Stimulated activated naive B cell treated with anti-CD40 and anti-IgM and Interleukin-4, amounts not matched to agents 10 μg/mL and 1 μg/mL and 100 μg/mL, for 72 hours (primary cell): ENCODE measurements around the gene CNTN1.

Experiments
- ATAC-seq, 2 donors: fragments of 150-1000 bp; cut with Tn5 transposase; replicated peaks; 2 replicates each; pipeline ENCODE4 v1.10.0; 2021; ENCODE audit warnings: moderate library complexity in 1 of 2
- DNase-seq: peaks from one replicate; pipeline ENCODE4 v3.0.0; 2021
- H3K27ac Mint-ChIP-seq: one replicate; pipeline ENCODE4 v1.8.0; 2022; ENCODE audit warnings: mild to moderate bottlenecking, mixed read lengths
- H3K27me3 Mint-ChIP-seq, 2 donors: one replicate each; pipeline ENCODE4 v1.8.0; 2022; ENCODE audit warnings: mixed read lengths in 2 of 2
- H3K36me3 Mint-ChIP-seq, 2 donors: one replicate each; pipeline ENCODE4 v1.8.0; 2022; ENCODE audit warnings: mixed read lengths in 2 of 2, mild to moderate bottlenecking in 1 of 2
- H3K4me1 Mint-ChIP-seq, 2 donors: one replicate each; pipeline ENCODE4 v1.8.0; 2022; ENCODE audit warnings: mixed read lengths in 2 of 2, mild to moderate bottlenecking in 1 of 2
- H3K4me3 Mint-ChIP-seq, 2 donors: one replicate each; pipeline ENCODE4 v1.8.0; 2022; ENCODE audit warnings: mild to moderate bottlenecking in 2 of 2, mixed read lengths in 2 of 2, moderate library complexity in 1 of 2
- H3K9me3 Mint-ChIP-seq, 2 donors: one replicate each; pipeline ENCODE4 v1.8.0; 2022; ENCODE audit warnings: mixed read lengths in 2 of 2, mild to moderate bottlenecking in 1 of 2

The CNTN1 gene

DNA sequence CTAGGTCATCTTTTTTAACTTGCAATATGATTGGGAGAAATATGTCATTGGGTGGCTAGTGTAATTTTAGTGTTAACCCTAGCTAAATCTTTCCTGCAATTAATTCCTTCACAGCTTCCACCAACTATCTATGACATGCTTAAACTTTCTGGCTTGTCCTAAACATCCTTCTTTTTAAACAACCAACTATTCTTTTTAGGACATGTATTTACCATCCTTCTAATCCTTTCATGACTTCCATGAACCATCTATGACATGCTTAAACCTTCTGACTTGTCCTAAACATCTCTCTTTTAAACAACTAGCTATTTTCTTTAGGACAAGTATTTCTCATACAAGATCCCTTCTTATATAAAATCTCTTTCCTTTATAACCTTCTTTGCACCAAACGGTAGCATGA, 316.2 kb downstream of the CNTN1 start:
- Mint-ChIP-seq H3K36me3 (peaks cover 0 to 2% of the 10 kb centered on the region in 2 donors), H3K4me3 (no peak overlapping the region), H3K9me3 (peaks cover 27 to 45% of the 10 kb centered on the region in 2 donors), H3K27ac (no peak overlapping the region), H3K4me1 (no peaks in the 10 kb centered on the region), H3K27me3 (no peaks in the 10 kb centered on the region)
- DNase-seq (no peak), ATAC-seq (no peak)

DNA sequence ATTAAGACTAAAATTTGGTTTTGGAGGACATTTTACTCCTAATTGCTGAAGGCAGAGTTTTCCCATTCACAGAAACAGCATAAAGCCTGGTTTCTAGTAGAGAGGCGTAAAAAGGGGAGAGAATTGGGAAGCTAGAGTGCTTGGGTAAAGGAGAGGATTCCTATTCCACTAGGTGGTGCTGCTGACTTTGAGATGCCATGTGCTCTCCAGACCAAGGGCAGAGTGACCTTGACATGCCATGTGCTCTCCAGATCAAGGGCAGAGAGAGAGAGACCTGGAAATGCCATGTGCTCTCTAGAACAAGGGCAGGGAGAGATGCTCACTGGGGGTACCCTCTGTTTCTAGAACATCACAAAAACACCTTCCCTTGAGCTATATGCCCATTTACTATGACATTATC, 319.7 kb downstream of the CNTN1 start:
- no peaks in the 10 kb centered on the region for H3K36me3 Mint-ChIP-seq
- DNase-seq (no peak), ATAC-seq (no peak)
- no peak overlapping the region for H3K27ac Mint-ChIP-seq
- no peaks in the 10 kb centered on the region for H3K27me3 Mint-ChIP-seq
- H3K9me3 Mint-ChIP-seq: peaks cover 11 to 21% of the 10 kb centered on the region in 2 donors
- H3K4me3 Mint-ChIP-seq: no peak overlapping the region
- H3K4me1 Mint-ChIP-seq: no peaks in the 10 kb centered on the region

DNA sequence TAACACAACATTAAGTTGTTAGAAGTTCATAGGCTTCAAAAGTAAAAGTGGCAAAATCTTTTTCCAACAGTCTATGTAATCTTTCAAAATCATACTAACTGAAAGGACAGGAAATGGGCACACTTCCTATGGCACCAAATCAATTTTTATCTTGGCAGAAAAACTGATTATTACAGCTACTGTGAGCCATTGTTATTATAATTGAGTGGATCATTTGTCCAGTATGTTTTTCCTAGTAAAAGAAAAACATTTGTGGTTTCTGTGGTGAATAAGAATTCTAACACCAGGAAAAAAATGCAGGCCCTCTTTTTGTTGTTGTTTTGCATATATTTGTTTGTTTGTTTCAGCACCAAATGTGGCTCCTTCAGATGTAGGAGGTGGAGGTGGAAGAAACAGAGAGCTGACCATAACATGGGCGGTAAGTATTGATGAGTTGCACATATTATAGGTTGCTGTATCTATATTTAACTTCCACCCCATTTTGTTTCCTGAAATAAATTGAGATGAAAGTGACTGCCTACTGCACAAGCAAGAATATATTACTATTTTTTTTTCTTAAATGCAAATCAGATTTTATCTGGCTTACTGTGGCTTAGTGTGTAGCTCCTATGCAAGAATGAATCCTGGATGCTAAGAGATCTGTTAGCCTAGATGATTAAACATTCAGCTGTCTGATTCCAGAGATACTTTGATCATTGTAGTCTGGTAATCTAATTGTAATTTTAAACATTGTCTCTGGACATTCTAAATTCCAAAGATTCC, 321.8 kb downstream of the CNTN1 start:
- no peak for ATAC-seq
- Mint-ChIP-seq H3K9me3 (peaks cover 5 to 16% of the 10 kb centered on the region in 2 donors), H3K27ac (no peak overlapping the region), H3K27me3 (no peaks in the 10 kb centered on the region), H3K4me1 (no peaks in the 10 kb centered on the region), H3K36me3 (no peaks in the 10 kb centered on the region), H3K4me3 (no peak overlapping the region)
- DNase-seq: no peak

DNA sequence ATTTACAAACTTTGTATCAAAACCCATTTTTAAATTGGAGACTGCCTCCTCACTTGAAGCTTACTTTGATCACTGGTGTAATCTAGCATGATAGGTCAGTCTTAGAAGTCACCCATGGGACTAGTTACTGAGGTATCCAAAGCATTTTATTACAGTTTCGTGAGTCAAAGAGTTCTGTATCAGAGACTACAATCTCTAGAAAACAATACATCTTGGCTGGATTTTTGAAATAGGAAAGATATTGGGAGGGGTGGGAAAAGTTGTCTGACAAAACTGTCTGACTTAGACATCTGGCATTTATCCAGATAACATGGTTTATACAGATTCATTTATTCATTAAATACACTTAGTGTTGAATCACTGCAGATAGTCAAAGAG, 322.4 kb downstream of the CNTN1 start:
- H3K9me3 Mint-ChIP-seq: peaks cover 5 to 16% of the 10 kb centered on the region in 2 donors
- DNase-seq: no peak
- no peak for ATAC-seq
- H3K27me3 Mint-ChIP-seq: no peaks in the 10 kb centered on the region
- no peaks in the 10 kb centered on the region for H3K36me3 Mint-ChIP-seq
- no peak overlapping the region for H3K4me3 Mint-ChIP-seq
- H3K4me1 Mint-ChIP-seq: no peaks in the 10 kb centered on the region
- no peak overlapping the region for H3K27ac Mint-ChIP-seq

DNA sequence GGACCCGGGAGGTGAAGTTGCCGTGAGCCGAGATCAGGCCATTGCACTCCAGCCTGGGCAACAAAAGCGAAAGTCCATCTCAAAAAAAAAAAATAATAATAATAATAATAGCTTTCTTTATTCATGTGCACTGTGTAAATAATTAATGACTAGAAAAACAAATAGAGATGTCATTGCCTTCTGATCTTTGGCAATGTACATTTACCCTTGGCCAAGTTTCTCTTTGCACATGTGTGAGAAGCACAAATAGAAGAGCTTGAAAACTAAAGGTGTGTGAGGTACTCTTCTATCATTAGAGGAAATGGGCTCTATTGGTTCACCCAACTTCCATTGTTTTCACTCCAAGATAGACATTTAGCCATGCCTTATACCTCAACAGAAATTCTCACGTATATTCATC, 325.8 kb downstream of the CNTN1 start:
- Mint-ChIP-seq H3K4me1 (no peaks in the 10 kb centered on the region), H3K4me3 (no peak overlapping the region), H3K27me3 (no peaks in the 10 kb centered on the region), H3K36me3 (no peaks in the 10 kb centered on the region), H3K9me3 (peaks cover 0 to under 1% of the 10 kb centered on the region in 2 donors), H3K27ac (no peak overlapping the region)
- DNase-seq: no peak
- ATAC-seq: no peak

DNA sequence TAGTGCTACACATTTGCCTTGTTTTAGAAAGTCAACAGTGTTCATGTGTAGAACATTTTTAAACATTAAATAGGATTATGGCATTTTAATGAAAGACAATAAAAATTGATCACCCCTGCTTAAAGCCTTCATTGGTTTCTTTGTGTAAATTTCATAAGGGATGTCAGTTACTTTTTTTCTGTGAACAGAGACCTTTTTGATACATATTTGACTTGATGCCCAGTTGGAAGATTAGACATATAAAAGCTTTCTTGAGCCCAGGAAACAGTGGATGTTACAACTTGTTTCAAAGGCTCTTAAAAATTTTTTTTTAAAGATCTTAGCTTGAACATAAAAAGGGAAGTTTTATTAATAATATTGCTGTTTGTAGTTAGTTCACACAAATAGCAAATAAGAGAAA, 327.2 kb downstream of the CNTN1 start:
- Mint-ChIP-seq H3K4me1 (no peaks in the 10 kb centered on the region), H3K9me3 (no peaks in the 10 kb centered on the region), H3K27me3 (no peaks in the 10 kb centered on the region), H3K36me3 (no peaks in the 10 kb centered on the region), H3K4me3 (no peak overlapping the region), H3K27ac (no peak overlapping the region)
- ATAC-seq: no peak
- DNase-seq: no peak

DNA sequence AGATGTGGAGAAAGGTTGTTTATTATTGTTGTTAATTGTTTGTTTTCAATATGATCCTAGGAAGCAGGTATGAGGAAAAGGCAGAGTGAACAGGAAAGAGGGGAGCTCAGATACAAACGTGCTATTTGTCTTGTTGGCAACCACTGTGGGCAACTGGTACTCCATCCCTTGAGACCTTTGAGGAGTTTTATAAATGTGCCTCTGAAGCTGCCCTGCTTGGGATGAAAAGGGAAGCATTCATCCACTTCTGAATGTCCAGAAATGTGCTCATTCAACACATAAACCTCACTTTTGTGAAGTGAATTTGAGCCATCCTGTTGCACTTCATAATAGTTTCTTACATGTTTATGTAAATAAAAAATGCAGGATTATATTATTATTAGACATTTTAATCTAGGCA, 331.6 kb downstream of the CNTN1 start:
- Mint-ChIP-seq H3K36me3 (no peaks in the 10 kb centered on the region), H3K4me1 (no peaks in the 10 kb centered on the region)

DNA sequence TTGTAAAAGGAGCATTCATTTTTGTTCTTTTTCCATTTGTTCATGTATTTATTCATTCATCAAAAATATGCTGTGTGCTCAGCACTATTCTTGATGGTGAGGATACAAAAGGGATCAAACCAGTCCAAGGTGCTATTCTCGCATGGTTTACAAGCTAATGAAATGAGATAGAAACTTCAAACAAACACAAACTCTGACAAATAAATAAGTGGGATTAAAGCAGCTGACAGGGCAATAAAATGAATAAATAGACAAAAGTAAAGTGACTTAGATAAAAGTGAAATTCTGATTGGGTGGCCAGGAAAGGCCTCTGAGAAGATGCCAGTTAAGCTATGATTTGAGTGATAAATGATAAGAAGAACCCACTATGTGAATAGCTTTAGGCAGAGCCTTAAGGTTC, 333.9 kb downstream of the CNTN1 start:
- Mint-ChIP-seq H3K4me1 (no peaks in the 10 kb centered on the region), H3K27me3 (no peaks in the 10 kb centered on the region), H3K27ac (no peak overlapping the region), H3K36me3 (no peaks in the 10 kb centered on the region), H3K9me3 (no peaks in the 10 kb centered on the region), H3K4me3 (no peak overlapping the region)
- DNase-seq: no peak
- ATAC-seq: no peak

More for the DNA sequence above, 331.6 kb downstream of the CNTN1 start:
- no peak overlapping the region for H3K4me3 Mint-ChIP-seq
- DNase-seq: no peak
- ATAC-seq: no peak
- H3K27me3 Mint-ChIP-seq: no peaks in the 10 kb centered on the region
- H3K27ac Mint-ChIP-seq: no peak overlapping the region
- H3K9me3 Mint-ChIP-seq: no peaks in the 10 kb centered on the region

DNA sequence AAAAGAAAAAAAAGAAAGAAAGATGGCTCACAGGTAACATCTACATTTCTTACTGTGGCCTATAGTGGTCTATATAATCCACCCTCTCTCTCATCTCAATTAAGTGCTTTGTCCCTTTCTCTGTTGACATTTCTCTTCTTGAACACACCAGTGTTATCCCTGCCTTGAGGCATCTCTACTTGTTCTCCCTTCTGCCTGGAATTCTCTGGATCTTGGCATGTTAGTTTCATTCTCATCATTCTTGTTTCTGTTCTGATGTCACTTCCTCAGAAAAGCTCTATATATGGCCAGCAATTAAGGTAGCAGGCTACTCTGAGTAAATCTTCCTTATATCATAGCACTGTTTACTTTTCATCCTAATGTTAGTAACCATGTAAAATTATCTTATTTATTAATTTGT, 340.1 kb downstream of the CNTN1 start:
- DNase-seq: no peak
- Mint-ChIP-seq H3K27me3 (no peaks in the 10 kb centered on the region), H3K4me1 (no peaks in the 10 kb centered on the region), H3K4me3 (no peak overlapping the region), H3K36me3 (no peaks in the 10 kb centered on the region), H3K27ac (no peak overlapping the region), H3K9me3 (no peaks in the 10 kb centered on the region)
- ATAC-seq: no peak

DNA sequence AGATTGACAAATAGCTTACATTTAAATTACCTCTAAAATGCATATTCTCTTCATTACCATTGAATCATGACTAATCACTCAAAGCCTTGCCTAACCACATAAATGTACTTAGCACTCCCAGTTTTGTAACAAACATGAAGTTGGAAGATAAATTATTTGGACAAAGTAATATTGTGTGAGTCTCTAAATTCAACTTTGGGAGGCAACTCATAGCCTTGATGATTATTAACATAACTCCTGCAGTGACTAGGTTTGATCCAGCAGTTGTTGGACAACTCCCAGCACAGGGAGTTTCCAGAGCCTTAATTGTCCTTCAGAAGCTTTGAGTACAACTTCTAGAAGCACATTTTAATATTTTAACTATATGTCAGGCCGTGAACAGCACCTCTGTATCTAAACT, 342.4 kb downstream of the CNTN1 start:
- H3K4me3 Mint-ChIP-seq: no peak overlapping the region
- no peaks in the 10 kb centered on the region for H3K9me3 Mint-ChIP-seq
- H3K27me3 Mint-ChIP-seq: no peaks in the 10 kb centered on the region
- H3K4me1 Mint-ChIP-seq: no peaks in the 10 kb centered on the region
- ATAC-seq (no peak), DNase-seq (no peak)
- H3K36me3 Mint-ChIP-seq: no peaks in the 10 kb centered on the region
- no peak overlapping the region for H3K27ac Mint-ChIP-seq

DNA sequence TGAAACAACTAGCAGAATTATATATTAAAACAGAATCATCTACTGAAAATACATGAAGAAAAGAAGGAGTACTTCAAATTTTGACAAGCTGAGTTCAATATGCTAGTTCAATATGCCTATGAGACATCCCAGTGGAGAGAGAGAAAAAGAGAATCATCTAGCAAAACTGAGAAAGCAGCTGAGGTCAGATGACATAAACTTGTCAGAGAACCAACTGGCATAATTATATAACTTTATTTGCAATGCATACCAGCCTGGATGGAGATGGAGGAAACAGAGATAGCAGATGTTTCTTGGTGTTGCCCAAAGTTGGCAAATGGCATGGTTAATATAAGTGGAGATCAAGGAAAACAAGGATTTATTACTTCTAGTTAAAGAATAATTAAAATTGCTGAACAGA, 347.2 kb downstream of the CNTN1 start:
- H3K36me3 Mint-ChIP-seq: no peaks in the 10 kb centered on the region
- no peak for ATAC-seq

DNA sequence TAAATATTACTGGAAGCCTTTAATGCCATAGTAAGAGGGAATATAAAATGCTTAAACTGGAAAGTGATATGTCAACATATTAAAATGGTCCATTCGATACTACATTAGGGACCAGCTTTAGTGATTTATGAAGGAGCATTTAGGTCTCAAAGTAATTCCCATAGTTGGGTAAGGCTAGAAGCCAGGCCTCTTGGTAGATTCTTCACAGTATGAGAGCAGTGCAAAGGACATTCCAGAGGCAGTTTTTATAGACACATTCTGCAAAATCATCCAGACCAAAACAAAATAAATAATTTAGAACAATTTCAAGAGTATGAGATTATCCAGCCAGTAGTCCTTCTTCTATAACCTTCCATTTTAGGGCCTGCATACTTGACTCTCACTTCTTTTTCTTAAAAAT, 353.3 kb downstream of the CNTN1 start:
- Mint-ChIP-seq H3K4me3 (no peak overlapping the region), H3K27ac (no peak overlapping the region)

More for the DNA sequence above, 347.2 kb downstream of the CNTN1 start:
- H3K27ac Mint-ChIP-seq: no peak overlapping the region
- H3K4me3 Mint-ChIP-seq: no peak overlapping the region
- no peaks in the 10 kb centered on the region for H3K9me3 Mint-ChIP-seq
- no peak for DNase-seq
- no peaks in the 10 kb centered on the region for H3K4me1 Mint-ChIP-seq
- no peaks in the 10 kb centered on the region for H3K27me3 Mint-ChIP-seq

DNA sequence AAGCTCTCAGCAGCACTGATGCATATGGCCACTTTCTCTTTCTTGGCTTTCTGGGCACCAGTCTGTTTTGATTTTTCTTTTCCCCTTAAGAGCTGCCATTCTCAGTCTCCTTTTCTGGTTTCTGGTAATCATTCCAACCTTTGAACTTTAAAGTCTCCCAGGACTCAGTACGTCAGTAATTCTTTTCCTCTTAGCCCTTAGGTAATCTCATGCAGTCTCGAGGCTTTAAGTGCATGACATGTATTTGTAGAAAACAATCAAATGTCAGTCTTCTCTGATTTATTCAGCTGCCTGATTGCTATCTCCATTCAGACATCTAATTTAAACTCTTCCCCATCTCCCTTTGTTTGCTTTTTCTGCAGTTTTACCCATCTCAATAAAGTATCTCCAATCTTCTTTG, 356.8 kb downstream of the CNTN1 start:
- Mint-ChIP-seq H3K27me3 (no peaks in the 10 kb centered on the region), H3K36me3 (no peaks in the 10 kb centered on the region), H3K9me3 (no peaks in the 10 kb centered on the region), H3K4me3 (no peak overlapping the region), H3K27ac (no peak overlapping the region), H3K4me1 (no peaks in the 10 kb centered on the region)
- DNase-seq (no peak), ATAC-seq (no peak)

More for the DNA sequence above, 353.3 kb downstream of the CNTN1 start:
- no peaks in the 10 kb centered on the region for H3K36me3 Mint-ChIP-seq
- H3K4me1 Mint-ChIP-seq: no peaks in the 10 kb centered on the region
- H3K27me3 Mint-ChIP-seq: no peaks in the 10 kb centered on the region
- DNase-seq (no peak), ATAC-seq (no peak)
- H3K9me3 Mint-ChIP-seq: no peaks in the 10 kb centered on the region

DNA sequence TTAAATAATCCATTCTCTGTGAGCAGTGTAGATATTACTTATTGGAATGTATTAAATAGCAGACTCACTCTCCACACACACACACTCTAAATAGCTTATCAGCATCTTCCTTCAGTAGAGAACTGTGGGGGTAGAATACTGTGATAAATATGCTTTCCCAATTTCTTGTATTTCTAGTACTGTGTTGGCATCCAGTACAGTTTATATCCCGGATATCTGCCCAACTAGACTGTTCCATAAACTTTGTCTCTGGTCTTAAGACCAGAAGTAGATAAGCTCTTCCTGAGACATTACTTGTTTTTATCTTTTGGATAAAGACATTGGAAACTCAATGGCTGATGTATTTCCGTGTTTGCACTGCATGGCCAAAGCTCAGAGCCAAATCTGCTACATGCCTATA, 359.7 kb downstream of the CNTN1 start:
- Mint-ChIP-seq H3K27ac (no peak overlapping the region), H3K4me1 (no peaks in the 10 kb centered on the region), H3K27me3 (no peaks in the 10 kb centered on the region), H3K36me3 (no peaks in the 10 kb centered on the region), H3K4me3 (no peak overlapping the region), H3K9me3 (no peaks in the 10 kb centered on the region)
- ATAC-seq (no peak), DNase-seq (no peak)

DNA sequence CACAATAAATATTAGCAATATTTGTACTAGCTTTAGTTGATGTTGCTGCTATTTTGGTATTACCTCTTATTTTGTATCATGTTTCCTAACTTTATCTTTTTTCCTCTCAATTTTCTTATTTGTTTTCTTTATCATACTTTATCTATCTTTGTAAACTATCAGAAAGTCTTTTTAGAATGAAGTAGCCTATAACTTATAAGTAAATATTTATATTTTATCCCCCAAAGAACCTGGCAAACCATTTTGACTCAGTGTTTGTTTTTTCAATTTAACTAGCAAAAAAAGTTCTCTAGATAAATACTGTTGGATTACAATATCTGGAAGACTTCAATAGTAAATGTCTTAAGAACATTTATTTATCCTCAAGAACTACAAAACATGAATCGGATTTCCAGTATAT, 360.2 kb downstream of the CNTN1 start:
- no peak for ATAC-seq
- H3K27ac Mint-ChIP-seq: no peak overlapping the region
- H3K4me3 Mint-ChIP-seq: no peak overlapping the region
- H3K27me3 Mint-ChIP-seq: no peaks in the 10 kb centered on the region
- H3K9me3 Mint-ChIP-seq: no peaks in the 10 kb centered on the region
- no peak for DNase-seq
- no peaks in the 10 kb centered on the region for H3K36me3 Mint-ChIP-seq
- H3K4me1 Mint-ChIP-seq: no peaks in the 10 kb centered on the region

DNA sequence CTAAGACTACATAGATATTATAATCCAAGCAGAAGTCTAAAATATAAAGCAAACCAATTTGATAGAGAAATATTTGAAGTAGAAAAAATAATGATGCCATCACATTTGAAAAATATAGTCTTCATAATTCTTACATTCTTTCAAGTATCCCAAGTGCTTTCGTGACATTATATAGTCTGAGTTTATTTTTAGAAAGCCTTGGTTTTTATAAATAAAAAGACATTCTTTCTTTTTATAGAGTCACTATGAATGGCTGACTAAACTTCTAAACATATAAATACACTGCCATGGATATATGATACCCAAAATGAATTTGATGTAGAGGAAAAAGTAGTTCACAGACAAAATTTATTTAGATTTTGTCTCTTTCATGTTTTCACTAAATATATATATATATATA, 360.8 kb downstream of the CNTN1 start:
- DNase-seq (no peak), ATAC-seq (no peak)
- Mint-ChIP-seq H3K4me1 (no peaks in the 10 kb centered on the region), H3K9me3 (no peaks in the 10 kb centered on the region), H3K27ac (no peak overlapping the region), H3K4me3 (no peak overlapping the region), H3K36me3 (no peaks in the 10 kb centered on the region), H3K27me3 (no peaks in the 10 kb centered on the region)
